K562 (cell line): Measurements from ENCODE around the gene RBKS. TPM values are rescaled to one million over a fixed set of nuclear protein-coding genes. Genes with fewer than 3 reads are reported as not detected.
A peak's percentile ranks its signal among the peaks of the same experiment; 100 is the strongest.

Experiments
- ESRRA ChIP-seq: fragments of 450-650 bp; IDR thresholded peaks from 2 replicates; pipeline ENCODE4 v1.6.1; 2014; ENCODE audit warnings: low read depth, mild to moderate bottlenecking, moderate library complexity, borderline replicate concordance
- FOXA3 ChIP-seq, 2 experiments: fragments of 450-650 bp in 1 of 2; sonication (generic) in 1 of 2; formaldehyde crosslinking; IDR thresholded peaks in 1 of 2; conservative IDR thresholded peaks in 1 of 2; 2 replicates each; pipeline versions ENCODE4 v1.4.0 to v1.8.0; 2020 to 2022; ENCODE audit warnings: mild to moderate bottlenecking in 2 of 2, missing genetic modification reagents in 1 of 2
- JUND ChIP-seq, 2 experiments: IDR thresholded peaks; 2 replicates in 1 of 2; 3 replicates in 1 of 2; pipeline ENCODE4 v1.6.1; 2011; ENCODE audit warnings: borderline replicate concordance in 2 of 2, low read depth in 2 of 2, low read length in 2 of 2, improper control_type of control experiment in 1 of 2, missing biosample characterization in 1 of 2, missing genetic modification characterization in 1 of 2, missing genetic modification reagents in 1 of 2
- PHF20 ChIP-seq: fragments of 450-650 bp; IDR thresholded peaks from 2 replicates; pipeline ENCODE4 v1.6.1; 2018; ENCODE audit not compliant: partially characterized antibody
- SMARCA4 ChIP-seq: fragments of 450-650 bp; IDR thresholded peaks from 2 replicates; pipeline ENCODE4 v1.6.1; 2016
- TARDBP ChIP-seq: fragments of 450-650 bp; IDR thresholded peaks from 2 replicates; pipeline ENCODE4 v1.6.1; 2016
- TRIM24 ChIP-seq, 2 experiments: fragments of 450-650 bp; IDR thresholded peaks; 2 replicates each; pipeline ENCODE4 v1.6.1; 2016
- ZBTB8A ChIP-seq: fragments of 450-650 bp; IDR thresholded peaks from 2 replicates; pipeline ENCODE4 v1.6.1; 2018; ENCODE audit warnings: mild to moderate bottlenecking, moderate library complexity; ENCODE audit not compliant: partially characterized antibody
- polyA plus RNA-seq, 8 experiments: library from polyadenylated mRNA; depleted of rRNA in 4 of 8; stranded (reverse) in 5 of 8; unstranded in 3 of 8; fragments of >200 nt; fragmentation: Nextera tagmentation in 2 of 8; fragmentation: Illumina TruSeq in 1 of 8; extraction: Ambion mirVana in 2 of 8; extraction: Trizol in 1 of 8; gene quantifications; 2 replicates each; pipeline versions ENCODE4 v1.2.1 to v1.2.3, GENCODE V29; 2011 to 2014; ENCODE audit warnings: inconsistent platforms in 1 of 8, missing spikeins in 1 of 8
- total RNA-seq, 7 experiments: library from RNA; depleted of rRNA in 6 of 7; stranded (reverse); fragments of >200 nt in 6 of 7; fragmentation: Illumina TruSeq in 2 of 7; extraction: Trizol in 2 of 7; gene quantifications; 2 replicates each; pipeline versions ENCODE4 v1.2.1 to v1.2.3, GENCODE V29; 2011 to 2021; ENCODE audit warnings: low replicate concordance in 1 of 7
- TF ChIP-seq, protein P1 (sequence below): fragments of 450-650 bp; IDR thresholded peaks from 2 replicates; pipeline ENCODE4 v1.7.0; 2016; ENCODE audit warnings: borderline replicate concordance
- TF ChIP-seq, protein P2 (sequence below), 2 experiments: fragments of 450-650 bp; IDR thresholded peaks; 2 replicates each; pipeline ENCODE4 v1.6.1; 2016
- TF ChIP-seq, protein P3 (sequence below): fragments of 450-650 bp; IDR thresholded peaks from 2 replicates; pipeline ENCODE4 v1.6.1; 2018; ENCODE audit not compliant: partially characterized antibody

Gene RBKS
- total and polyA plus RNA-seq, 9 of the 15 experiments (the other 6 are each of a cell fraction or from before 2014, with no cell fraction given), result 0.06 to 0.39 (median 0.19) TPM

DNA sequence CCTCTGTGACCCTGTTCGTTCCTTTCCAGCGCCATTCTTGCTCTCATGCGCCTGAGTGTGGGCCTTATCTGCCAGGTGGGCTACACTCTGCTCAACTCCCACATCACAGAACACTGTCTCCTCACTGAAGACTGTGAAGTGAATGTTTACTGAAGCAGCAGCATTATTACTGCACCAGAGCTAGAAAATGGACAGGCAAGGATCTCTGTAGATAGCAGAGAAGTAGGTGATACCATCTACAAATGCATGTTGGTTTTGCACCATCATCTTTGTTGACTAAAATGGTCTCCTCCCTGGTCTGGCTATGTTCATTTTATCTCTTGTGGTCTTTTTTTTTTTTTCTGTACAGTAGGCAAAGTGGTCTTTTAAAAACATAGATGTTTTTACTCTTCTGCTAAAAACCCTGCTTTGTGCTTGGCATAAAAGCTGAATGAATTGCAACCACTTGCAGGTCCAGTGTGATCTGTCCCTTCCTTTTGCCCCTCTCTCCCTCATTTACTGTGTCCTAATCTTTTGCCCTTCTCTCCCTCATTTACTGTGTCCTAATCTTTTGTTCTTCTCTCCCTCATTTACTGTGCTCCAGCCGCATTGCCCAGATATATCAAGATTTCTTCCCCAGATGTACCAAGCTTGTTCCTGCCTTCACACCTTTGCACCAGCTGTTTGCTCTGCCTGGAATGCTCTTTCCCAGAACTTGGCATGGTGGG lies 35.7 kb upstream of the RBKS start (continued):
- TF ChIP-seq TRIM24 (IDR thresholded peaks at IDR 0.05) (peak in 1 of 2 experiments; percentile 35; a peak in 1 of 4 replicates), FOXA3 (CRISPR knock-in tag; conservative IDR thresholded peaks at IDR 0.05 in 1 of 2, IDR thresholded peaks at IDR 0.05 in 1 of 2) (peak; percentile 79 to 94; a peak in 3 of 4 replicates), PHF20 (no peak), ZBTB8A (no peak), JUND (IDR thresholded peaks at IDR 0.05; ENCODE audit: borderline replicate concordance, low read depth, low read length) (peak; percentile 62; the same call in 1 of the 2 replicates), JUND (tag; IDR thresholded peaks at IDR 0.05; ENCODE audit: borderline replicate concordance, low read depth, low read length) (peak; percentile 54; the same call in 1 of the 3 replicates), TARDBP (no peak), SMARCA4 (peak; percentile 94), ESRRA (peak; percentile 19; the same call in 1 of the 2 replicates)
- TF ChIP-seq, protein P1, sequence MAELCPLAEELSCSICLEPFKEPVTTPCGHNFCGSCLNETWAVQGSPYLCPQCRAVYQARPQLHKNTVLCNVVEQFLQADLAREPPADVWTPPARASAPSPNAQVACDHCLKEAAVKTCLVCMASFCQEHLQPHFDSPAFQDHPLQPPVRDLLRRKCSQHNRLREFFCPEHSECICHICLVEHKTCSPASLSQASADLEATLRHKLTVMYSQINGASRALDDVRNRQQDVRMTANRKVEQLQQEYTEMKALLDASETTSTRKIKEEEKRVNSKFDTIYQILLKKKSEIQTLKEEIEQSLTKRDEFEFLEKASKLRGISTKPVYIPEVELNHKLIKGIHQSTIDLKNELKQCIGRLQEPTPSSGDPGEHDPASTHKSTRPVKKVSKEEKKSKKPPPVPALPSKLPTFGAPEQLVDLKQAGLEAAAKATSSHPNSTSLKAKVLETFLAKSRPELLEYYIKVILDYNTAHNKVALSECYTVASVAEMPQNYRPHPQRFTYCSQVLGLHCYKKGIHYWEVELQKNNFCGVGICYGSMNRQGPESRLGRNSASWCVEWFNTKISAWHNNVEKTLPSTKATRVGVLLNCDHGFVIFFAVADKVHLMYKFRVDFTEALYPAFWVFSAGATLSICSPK, result 0 out of 2 replicates have a peak, but pooled peaks have one; percentile 22
- TF ChIP-seq, protein P2, sequence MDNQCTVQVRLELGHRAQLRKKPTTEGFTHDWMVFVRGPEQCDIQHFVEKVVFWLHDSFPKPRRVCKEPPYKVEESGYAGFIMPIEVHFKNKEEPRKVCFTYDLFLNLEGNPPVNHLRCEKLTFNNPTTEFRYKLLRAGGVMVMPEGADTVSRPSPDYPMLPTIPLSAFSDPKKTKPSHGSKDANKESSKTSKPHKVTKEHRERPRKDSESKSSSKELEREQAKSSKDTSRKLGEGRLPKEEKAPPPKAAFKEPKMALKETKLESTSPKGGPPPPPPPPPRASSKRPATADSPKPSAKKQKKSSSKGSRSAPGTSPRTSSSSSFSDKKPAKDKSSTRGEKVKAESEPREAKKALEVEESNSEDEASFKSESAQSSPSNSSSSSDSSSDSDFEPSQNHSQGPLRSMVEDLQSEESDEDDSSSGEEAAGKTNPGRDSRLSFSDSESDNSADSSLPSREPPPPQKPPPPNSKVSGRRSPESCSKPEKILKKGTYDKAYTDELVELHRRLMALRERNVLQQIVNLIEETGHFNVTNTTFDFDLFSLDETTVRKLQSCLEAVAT (IDR thresholded peaks at IDR 0.05), result peak in 1 of 2 experiments; percentile 79; a peak in 1 of 4 replicates
- TF ChIP-seq, protein P3, sequence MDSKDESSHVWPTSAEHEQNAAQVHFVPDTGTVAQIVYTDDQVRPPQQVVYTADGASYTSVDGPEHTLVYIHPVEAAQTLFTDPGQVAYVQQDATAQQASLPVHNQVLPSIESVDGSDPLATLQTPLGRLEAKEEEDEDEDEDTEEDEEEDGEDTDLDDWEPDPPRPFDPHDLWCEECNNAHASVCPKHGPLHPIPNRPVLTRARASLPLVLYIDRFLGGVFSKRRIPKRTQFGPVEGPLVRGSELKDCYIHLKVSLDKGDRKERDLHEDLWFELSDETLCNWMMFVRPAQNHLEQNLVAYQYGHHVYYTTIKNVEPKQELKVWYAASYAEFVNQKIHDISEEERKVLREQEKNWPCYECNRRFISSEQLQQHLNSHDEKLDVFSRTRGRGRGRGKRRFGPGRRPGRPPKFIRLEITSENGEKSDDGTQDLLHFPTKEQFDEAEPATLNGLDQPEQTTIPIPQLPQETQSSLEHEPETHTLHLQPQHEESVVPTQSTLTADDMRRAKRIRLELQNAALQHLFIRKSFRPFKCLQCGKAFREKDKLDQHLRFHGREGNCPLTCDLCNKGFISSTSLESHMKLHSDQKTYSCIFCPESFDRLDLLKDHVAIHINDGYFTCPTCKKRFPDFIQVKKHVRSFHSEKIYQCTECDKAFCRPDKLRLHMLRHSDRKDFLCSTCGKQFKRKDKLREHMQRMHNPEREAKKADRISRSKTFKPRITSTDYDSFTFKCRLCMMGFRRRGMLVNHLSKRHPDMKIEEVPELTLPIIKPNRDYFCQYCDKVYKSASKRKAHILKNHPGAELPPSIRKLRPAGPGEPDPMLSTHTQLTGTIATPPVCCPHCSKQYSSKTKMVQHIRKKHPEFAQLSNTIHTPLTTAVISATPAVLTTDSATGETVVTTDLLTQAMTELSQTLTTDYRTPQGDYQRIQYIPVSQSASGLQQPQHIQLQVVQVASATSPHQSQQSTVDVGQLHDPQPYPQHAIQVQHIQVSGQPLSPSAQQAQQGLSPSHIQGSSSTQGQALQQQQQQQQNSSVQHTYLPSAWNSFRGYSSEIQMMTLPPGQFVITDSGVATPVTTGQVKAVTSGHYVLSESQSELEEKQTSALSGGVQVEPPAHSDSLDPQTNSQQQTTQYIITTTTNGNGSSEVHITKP, result peak; percentile 75
